GM20000 (cell line): ENCODE data around the gene ATP6V0E1.

Experiments used
- DNase-seq: peaks from one replicate; pipeline ENCODE4 v3.0.0; 2012; ENCODE audit warnings: low spot score
- CTCF ChIP-seq: IDR thresholded peaks from 2 replicates; pipeline ENCODE4 v1.5.1; 2012; ENCODE audit warnings: mild to moderate bottlenecking, control low read depth; ENCODE audit errors: extremely low read depth, missing control alignments

ATP6V0E1 gene

DNA sequence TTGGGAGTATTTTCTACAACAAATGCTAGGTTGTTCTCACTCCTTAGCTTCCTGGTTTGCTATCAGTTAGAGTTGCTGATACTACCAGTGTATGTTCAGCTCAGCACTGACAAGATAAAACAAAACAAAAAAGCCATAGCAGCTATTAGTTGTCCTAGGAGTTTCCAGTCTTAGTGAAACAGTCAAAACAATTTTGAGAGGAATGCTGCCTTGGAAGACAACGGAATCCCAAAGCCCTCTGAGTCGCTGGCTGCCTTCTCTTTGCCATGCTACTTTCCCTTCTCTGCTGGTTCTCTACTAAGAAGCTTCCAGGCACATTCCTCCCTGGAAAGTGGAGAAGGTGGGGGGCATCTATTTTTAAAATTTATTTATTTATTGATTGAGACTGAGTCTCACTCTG lies 67.2 kb downstream of the ATP6V0E1 start:
- TF ChIP-seq CTCF, result no peak
- DNase-seq, result no peak

GRCh38 chr5:173051746-173052145 lies 68.2 kb downstream of the ATP6V0E1 start:
- no peak for TF ChIP-seq CTCF
- DNase-seq, result no peak

DNA sequence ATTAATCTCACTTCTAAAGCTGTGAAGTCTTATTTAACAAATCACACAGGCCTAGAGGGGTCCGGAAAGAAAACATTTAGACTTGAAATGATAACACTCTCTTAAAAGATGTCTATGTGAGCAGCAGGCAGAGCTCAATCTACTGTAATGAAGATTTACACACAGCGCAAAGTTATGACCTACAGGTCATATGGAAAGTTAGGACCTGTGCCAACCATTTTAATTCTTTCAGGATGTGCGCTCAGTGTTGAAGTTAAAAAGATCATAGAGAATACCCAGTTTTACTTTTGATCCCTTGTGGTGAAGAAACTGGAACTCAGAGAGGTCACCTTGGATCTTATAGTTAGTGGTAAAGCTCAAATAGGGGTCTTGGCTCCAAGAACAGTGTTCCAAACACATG lies 69.5 kb downstream of the ATP6V0E1 start:
- DNase-seq, result no peak
- TF ChIP-seq CTCF, result no peak

DNA sequence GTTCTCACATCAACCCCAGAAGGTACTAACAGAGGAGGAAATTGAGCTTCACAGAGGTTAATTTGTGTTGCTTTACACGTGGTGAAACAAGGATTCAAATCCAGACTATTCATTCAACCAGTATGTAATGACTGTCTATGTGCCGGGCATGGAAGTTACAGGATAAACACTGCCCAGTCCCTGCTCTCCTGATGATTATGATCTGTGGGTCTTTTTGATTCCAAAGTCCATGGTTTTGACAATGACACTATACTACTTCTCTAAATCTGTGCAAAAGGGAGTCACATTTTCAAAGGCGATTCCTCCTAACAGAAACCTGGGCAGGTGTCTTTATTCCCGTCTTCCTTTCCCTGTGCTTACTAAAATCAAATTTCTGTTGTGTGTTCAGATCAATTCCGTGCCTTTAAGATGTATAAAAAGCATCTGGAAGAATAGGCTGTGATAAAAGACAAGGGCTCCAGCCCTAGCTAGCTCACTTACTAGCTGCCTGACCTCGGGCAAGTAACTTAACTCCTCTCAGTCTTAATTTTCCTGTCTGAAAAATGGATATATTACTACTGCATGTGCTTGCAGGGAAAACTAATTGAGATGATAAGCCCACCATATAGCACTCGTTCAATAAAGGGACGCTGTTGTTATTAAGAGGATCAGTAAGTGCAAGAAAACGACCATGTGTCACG lies 71.6 kb downstream of the ATP6V0E1 start:
- no peak for TF ChIP-seq CTCF
- no peak for DNase-seq

- TF ChIP-seq CTCF, result no peak
- no peak for DNase-seq
Observed at GRCh38 chr5:173055722-173055982, 72.1 kb downstream of the ATP6V0E1 start.

GRCh38 chr5:173055983-173056782 lies 72.6 kb downstream of the ATP6V0E1 start, which contains the start of gene CREBRF:
TSS of gene CREBRF (plus strand) at chr5:173056352. CDS start at chr5:173080776, 24,424 bp downstream.
- DNase-seq, result peak; percentile 95
- TF ChIP-seq CTCF, result no peak

DNA sequence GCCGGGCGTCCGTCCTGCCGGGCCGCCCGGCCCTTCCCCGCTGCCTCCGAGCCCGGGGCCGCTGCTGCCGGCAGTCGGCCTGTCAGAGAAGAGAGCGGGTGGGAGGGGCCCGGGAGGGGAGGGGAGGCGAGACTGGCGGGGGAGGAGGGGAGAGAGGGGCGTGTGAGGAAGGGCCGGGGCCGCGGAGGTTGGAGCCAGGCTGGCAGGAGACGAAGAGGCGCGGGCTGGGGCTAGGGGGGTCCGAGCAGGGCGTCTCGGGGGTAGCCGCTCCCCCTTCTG lies 73.2 kb downstream of the ATP6V0E1 start:
- peak; percentile 81 for DNase-seq
- no peak for TF ChIP-seq CTCF
